ENCODE results near the gene CDH7. TPM values are rescaled to one million over a fixed set of nuclear protein-coding genes. Genes with fewer than 3 reads are reported as not detected.

CDH7 gene
- total RNA-seq, 3 donors from 2014 or later = 0.16 TPM; not detected in 2

DNA sequence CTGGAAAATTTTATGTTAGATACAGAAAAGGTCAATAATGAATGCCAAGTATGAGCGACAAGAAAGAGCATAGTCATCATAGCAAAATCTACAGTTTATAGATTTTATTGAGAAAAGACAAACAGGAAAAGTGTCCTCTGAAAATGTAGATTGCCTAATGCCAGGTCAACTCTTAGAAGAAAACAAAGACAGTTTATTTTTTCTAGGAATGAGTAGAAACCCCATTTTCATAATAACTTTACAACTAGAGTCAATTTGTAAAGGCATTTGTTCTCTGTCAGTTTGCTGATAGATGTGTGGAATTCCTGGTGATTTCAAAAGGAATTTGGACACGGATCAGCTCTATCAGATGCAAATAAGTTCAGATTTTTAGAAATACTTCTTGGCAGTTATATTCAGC lies 16.6 kb downstream of the CDH7 start:
- Histone ChIP-seq H3K27ac (no peak overlapping the region), H3K4me3 (no peak overlapping the region), H3K36me3 (no peaks in the 10 kb centered on the region), H3K27me3 (no peaks in the 10 kb centered on the region), H3K4me1 (no peaks in the 10 kb centered on the region), H3K9me3 (no peaks in the 10 kb centered on the region)
- intact Hi-C loops (cut with DNase I; ENCODE audit: low total_unique reads) = no loop called here
- TF ChIP-seq POLR2A (IDR thresholded peaks at IDR 0.05) (no peak), POLR2AphosphoS5 (IDR thresholded peaks at IDR 0.05) (no peak)
- TF ChIP-seq, protein P1, sequence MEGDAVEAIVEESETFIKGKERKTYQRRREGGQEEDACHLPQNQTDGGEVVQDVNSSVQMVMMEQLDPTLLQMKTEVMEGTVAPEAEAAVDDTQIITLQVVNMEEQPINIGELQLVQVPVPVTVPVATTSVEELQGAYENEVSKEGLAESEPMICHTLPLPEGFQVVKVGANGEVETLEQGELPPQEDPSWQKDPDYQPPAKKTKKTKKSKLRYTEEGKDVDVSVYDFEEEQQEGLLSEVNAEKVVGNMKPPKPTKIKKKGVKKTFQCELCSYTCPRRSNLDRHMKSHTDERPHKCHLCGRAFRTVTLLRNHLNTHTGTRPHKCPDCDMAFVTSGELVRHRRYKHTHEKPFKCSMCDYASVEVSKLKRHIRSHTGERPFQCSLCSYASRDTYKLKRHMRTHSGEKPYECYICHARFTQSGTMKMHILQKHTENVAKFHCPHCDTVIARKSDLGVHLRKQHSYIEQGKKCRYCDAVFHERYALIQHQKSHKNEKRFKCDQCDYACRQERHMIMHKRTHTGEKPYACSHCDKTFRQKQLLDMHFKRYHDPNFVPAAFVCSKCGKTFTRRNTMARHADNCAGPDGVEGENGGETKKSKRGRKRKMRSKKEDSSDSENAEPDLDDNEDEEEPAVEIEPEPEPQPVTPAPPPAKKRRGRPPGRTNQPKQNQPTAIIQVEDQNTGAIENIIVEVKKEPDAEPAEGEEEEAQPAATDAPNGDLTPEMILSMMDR (IDR thresholded peaks at IDR 0.05) = no peak
- no peak for DNase-seq (ENCODE audit: low spot score in 2 of 2)

DNA sequence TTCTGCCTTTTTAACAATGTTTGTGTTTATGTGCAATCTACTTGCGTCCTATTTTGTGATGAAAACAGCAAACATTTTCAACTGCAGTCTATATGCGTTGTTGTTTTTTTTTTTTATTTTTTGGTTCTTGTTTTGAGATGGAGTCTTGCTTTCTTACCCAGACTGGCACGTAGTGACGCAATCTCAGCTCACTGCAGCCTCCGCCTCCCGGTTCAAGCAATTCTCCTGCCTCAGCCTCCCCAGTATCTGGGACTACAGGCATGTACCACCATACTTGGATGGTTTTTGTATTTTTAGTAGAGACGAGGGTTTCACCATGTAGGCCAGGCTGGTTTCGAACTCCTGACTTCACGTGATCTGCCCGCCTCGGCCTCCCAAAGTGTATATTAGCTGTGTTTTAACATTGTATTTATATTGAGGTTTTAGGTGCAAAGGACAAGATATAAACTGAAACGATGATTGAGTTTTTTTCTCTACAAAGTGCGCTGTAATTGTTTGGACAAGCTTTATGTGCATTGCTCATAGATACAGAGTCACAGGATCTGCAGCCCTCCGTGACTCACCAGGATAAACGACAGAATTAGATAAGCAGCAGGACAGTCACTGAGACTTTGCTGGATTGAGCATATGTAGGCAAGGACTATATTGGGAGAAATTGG lies 17.4 kb downstream of the CDH7 start:
- Histone ChIP-seq H3K36me3 (no peaks in the 10 kb centered on the region), H3K4me3 (no peak overlapping the region)
- intact Hi-C loops (cut with DNase I; ENCODE audit: low total_unique reads) = no loop called here

DNA sequence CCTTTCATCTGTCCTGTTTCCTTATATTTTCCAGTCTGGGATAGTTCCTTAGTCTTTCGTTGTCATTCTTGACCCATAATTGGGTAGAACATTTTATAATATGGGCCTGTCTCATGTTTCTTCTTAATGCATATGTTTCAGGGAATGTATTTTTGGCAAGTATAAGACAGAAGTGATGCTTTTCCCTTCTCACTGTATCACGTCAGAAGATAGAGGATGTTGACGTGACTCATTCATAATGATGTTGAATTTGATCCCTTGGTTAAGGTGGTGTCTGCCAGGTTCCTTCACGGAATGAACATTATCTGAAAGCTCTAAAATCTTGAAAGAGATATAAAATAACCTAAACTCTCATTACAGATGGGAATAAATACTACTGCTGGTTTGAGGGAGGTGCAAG lies 18.8 kb downstream of the CDH7 start:
- TF ChIP-seq, protein P1 (IDR thresholded peaks at IDR 0.05) = no peak
- TF ChIP-seq POLR2A (IDR thresholded peaks at IDR 0.05) (no peak), POLR2AphosphoS5 (IDR thresholded peaks at IDR 0.05) (no peak)
- H3K4me3 ChIP-seq = no peak overlapping the region
- no peak for DNase-seq (ENCODE audit: low spot score in 2 of 2)
- no peaks in the 10 kb centered on the region for H3K9me3 ChIP-seq
- no peaks in the 10 kb centered on the region for H3K4me1 ChIP-seq
- H3K27ac ChIP-seq = no peak overlapping the region
- H3K27me3 ChIP-seq = no peaks in the 10 kb centered on the region
- intact Hi-C loops (cut with DNase I; ENCODE audit: low total_unique reads) = no loop called here
- H3K36me3 ChIP-seq = no peaks in the 10 kb centered on the region

More for the DNA sequence above, 17.4 kb downstream of the CDH7 start:
- H3K27me3 ChIP-seq = no peaks in the 10 kb centered on the region
- H3K4me1 ChIP-seq = no peaks in the 10 kb centered on the region
- no peak for TF ChIP-seq POLR2AphosphoS5 (IDR thresholded peaks at IDR 0.05)
- TF ChIP-seq POLR2A (IDR thresholded peaks at IDR 0.05) = no peak
- TF ChIP-seq, protein P1 (IDR thresholded peaks at IDR 0.05) = no peak
- no peak for DNase-seq (ENCODE audit: low spot score in 2 of 2)
- H3K9me3 ChIP-seq = no peaks in the 10 kb centered on the region
- H3K27ac ChIP-seq = no peak overlapping the region

DNA sequence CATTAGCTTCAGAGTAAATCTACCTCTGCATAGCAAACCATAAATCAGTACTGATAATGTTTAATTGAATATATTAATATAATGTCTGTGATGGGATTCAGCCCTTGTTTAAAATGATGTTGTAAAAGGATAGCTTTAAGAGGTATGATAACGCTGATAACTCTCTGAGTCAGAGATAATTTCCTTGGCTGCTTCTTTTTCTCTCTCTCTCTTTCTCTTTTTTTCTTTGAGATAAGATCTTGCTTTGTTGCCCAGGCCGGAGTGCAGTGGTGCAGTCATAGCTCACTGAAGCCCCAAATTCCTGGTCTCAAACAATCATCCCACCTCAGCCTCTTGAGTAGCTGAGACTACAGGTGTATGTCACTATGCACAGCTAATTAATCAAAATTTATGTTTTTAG lies 35.7 kb downstream of the CDH7 start:
- H3K4me3 ChIP-seq = no peak overlapping the region
- no peaks in the 10 kb centered on the region for H3K9me3 ChIP-seq
- H3K27me3 ChIP-seq = no peaks in the 10 kb centered on the region
- H3K4me1 ChIP-seq = no peaks in the 10 kb centered on the region
- intact Hi-C loops (cut with DNase I; ENCODE audit: low total_unique reads) = no loop called here
- H3K36me3 ChIP-seq = no peaks in the 10 kb centered on the region
- no peak for DNase-seq (ENCODE audit: low spot score in 2 of 2)
- no peak for TF ChIP-seq POLR2A (IDR thresholded peaks at IDR 0.05)
- TF ChIP-seq, protein P1 (IDR thresholded peaks at IDR 0.05) = no peak
- TF ChIP-seq POLR2AphosphoS5 (IDR thresholded peaks at IDR 0.05) = no peak
- no peak overlapping the region for H3K27ac ChIP-seq

DNA sequence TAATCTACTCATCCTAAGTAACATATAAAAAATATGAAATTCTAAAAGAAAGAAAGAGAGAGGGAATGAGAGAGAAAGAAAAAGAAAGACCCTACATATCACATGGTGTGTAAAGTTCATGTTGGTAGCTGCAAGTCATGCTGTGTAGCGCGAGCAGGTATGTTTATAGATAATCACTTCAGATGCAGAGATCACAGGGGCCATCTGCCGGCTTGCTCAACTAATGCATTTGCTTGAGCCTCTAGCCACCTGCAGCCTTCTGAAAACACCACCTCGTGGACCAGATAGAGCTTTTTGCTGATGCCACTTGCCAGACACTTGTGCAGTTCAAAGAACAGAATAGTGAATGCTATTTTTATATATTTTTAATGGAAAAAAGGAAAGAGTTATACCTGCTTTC lies 37.6 kb downstream of the CDH7 start:
- Histone ChIP-seq H3K36me3 (no peaks in the 10 kb centered on the region), H3K27me3 (no peaks in the 10 kb centered on the region), H3K9me3 (no peaks in the 10 kb centered on the region), H3K4me3 (no peak overlapping the region), H3K4me1 (no peaks in the 10 kb centered on the region), H3K27ac (no peak overlapping the region)
- TF ChIP-seq POLR2A (IDR thresholded peaks at IDR 0.05) (no peak), POLR2AphosphoS5 (IDR thresholded peaks at IDR 0.05) (no peak)
- TF ChIP-seq, protein P1 (IDR thresholded peaks at IDR 0.05) = no peak
- intact Hi-C loops (cut with DNase I; ENCODE audit: low total_unique reads) = no loop called here
- no peak for DNase-seq (ENCODE audit: low spot score in 2 of 2)
